ENCODE measurements around the gene XRCC5.

XRCC5 gene

DNA sequence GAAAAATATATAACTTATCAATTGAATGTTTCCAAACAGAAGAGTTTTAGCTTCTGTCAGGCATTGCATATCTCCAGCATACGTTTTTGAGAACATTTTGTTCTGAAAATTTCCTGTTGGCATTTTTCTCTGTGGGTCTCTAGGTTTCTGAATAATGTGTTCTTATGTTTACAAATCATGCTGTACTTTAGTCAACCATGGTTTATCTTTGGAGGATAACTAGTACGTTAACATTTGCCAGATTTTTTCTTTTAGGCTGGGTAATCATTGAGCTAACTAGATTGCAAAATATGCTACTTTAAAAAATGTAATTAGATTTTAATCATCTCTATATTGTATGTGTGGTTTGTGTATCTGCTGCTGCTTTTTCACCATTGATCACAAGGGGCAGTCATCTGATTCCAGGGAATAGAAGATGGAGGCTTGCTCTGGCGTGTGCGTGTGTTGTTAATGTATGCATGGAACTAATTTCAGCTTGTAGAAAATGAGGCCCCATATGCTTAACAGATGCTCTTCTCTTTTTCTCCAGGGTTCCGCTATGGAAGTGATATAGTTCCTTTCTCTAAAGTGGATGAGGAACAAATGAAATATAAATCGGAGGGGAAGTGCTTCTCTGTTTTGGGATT lies 21.3 kb downstream of the XRCC5 start:
- no peaks in the 10 kb centered on the region for H3K27me3 ChIP-seq (replicated peaks in 2 of 5; ENCODE audit: control insufficient read depth in 4 of 5, insufficient read depth in 5 of 5, low read length in 4 of 5)
- H3K9me3 ChIP-seq (ENCODE audit: control extremely low read depth in 1 of 5, control insufficient read depth in 4 of 5, insufficient read depth in 2 of 5, low read depth in 1 of 5, low read length in 4 of 5), result no peaks in the 10 kb centered on the region
- no peaks in the 10 kb centered on the region for H3K4me1 ChIP-seq (ENCODE audit: control extremely low read depth in 1 of 4, control insufficient read depth in 4 of 4, insufficient read depth in 4 of 4, low read length in 3 of 4)
- DNase-seq, result no peak
- no peak overlapping the region for H3K27ac ChIP-seq (ENCODE audit: insufficient read depth in 1 of 2, low read depth in 1 of 2, low read length in 2 of 2, poor library complexity in 1 of 2, severe bottlenecking in 2 of 2)
- WGBS (ENCODE audit: insufficient coverage), result 100% methylated on average over 3 of the region's 6 CpGs
- CTCF ChIA-PET, result interaction anchor here (1.3 to 1.7 kb wide), 3 partner anchors 12 to 23 kb away, joined by 3 to 6 read pairs (median 5); no protein-coding TSS in a partner anchor
- H3K4me3 ChIP-seq (ENCODE audit: control insufficient read depth in 1 of 7, extremely low read depth in 1 of 7, insufficient read depth in 4 of 7, low read depth in 2 of 7, low read length in 6 of 7), result no peak overlapping the region
- H3K36me3 ChIP-seq (ENCODE audit: control insufficient read depth in 4 of 4, insufficient read depth in 4 of 4, low read length in 3 of 4), result peaks cover 39 to 95% (median 73%) of the 10 kb centered on the region in 4 experiments
- POLR2A ChIA-PET, result interaction anchor here (0.6 kb wide), 1 partner anchor 69 kb away, joined by 3 read pairs; no protein-coding TSS in a partner anchor

- WGBS (ENCODE audit: insufficient coverage), result 100% methylated on average over 1 of the region's 3 CpGs
- peak overlapping the region in 1 of 7 experiments; percentile 6 for H3K4me3 ChIP-seq (ENCODE audit: control insufficient read depth in 1 of 7, extremely low read depth in 1 of 7, insufficient read depth in 4 of 7, low read depth in 2 of 7, low read length in 6 of 7)
- no peak for DNase-seq
- POLR2A ChIA-PET, result no interaction called here
- CTCF ChIA-PET, result interaction anchor here (0.6 to 1.7 kb wide), 5 partner anchors 10 to 23 kb away, joined by 3 to 6 read pairs (median 5); no protein-coding TSS in a partner anchor
- H3K27ac ChIP-seq (ENCODE audit: insufficient read depth in 1 of 2, low read depth in 1 of 2, low read length in 2 of 2, poor library complexity in 1 of 2, severe bottlenecking in 2 of 2), result no peak overlapping the region
- no peaks in the 10 kb centered on the region for H3K27me3 ChIP-seq (replicated peaks in 2 of 5; ENCODE audit: control insufficient read depth in 4 of 5, insufficient read depth in 5 of 5, low read length in 4 of 5)
- no peaks in the 10 kb centered on the region for H3K4me1 ChIP-seq (ENCODE audit: control extremely low read depth in 1 of 4, control insufficient read depth in 4 of 4, insufficient read depth in 4 of 4, low read length in 3 of 4)
- H3K9me3 ChIP-seq (ENCODE audit: control extremely low read depth in 1 of 5, control insufficient read depth in 4 of 5, insufficient read depth in 2 of 5, low read depth in 1 of 5, low read length in 4 of 5), result no peaks in the 10 kb centered on the region
- peaks cover 38 to 93% (median 73%) of the 10 kb centered on the region in 4 experiments for H3K36me3 ChIP-seq (ENCODE audit: control insufficient read depth in 4 of 4, insufficient read depth in 4 of 4, low read length in 3 of 4)
Measured at GRCh38 chr2:216131175-216131926, 22.2 kb downstream of the XRCC5 start.

GRCh38 chr2:216132585-216132984 lies 23.4 kb downstream of the XRCC5 start:
- ChIA-PET CTCF (interaction anchor here (1.1 kb wide), 1 partner anchor 10 kb away, joined by 4 read pairs; no protein-coding TSS in a partner anchor), POLR2A (no interaction called here)
- Histone ChIP-seq H3K4me1 (ENCODE audit: control extremely low read depth in 1 of 4, control insufficient read depth in 4 of 4, insufficient read depth in 4 of 4, low read length in 3 of 4) (no peaks in the 10 kb centered on the region), H3K27me3 (replicated peaks in 2 of 5; ENCODE audit: control insufficient read depth in 4 of 5, insufficient read depth in 5 of 5, low read length in 4 of 5) (no peaks in the 10 kb centered on the region), H3K27ac (ENCODE audit: insufficient read depth in 1 of 2, low read depth in 1 of 2, low read length in 2 of 2, poor library complexity in 1 of 2, severe bottlenecking in 2 of 2) (peak overlapping the region in 1 of 2 experiments; percentile 30), H3K9me3 (ENCODE audit: control extremely low read depth in 1 of 5, control insufficient read depth in 4 of 5, insufficient read depth in 2 of 5, low read depth in 1 of 5, low read length in 4 of 5) (no peaks in the 10 kb centered on the region), H3K36me3 (ENCODE audit: control insufficient read depth in 4 of 4, insufficient read depth in 4 of 4, low read length in 3 of 4) (peaks cover 47 to 93% (median 77%) of the 10 kb centered on the region in 4 experiments), H3K4me3 (ENCODE audit: control insufficient read depth in 1 of 7, extremely low read depth in 1 of 7, insufficient read depth in 4 of 7, low read depth in 2 of 7, low read length in 6 of 7) (no peak overlapping the region)
- no peak for DNase-seq

GRCh38 chr2:216133397-216133796 lies 24.2 kb downstream of the XRCC5 start:
- Histone ChIP-seq H3K27me3 (replicated peaks in 2 of 5; ENCODE audit: control insufficient read depth in 4 of 5, insufficient read depth in 5 of 5, low read length in 4 of 5) (no peaks in the 10 kb centered on the region), H3K27ac (ENCODE audit: insufficient read depth in 1 of 2, low read depth in 1 of 2, low read length in 2 of 2, poor library complexity in 1 of 2, severe bottlenecking in 2 of 2) (no peak overlapping the region), H3K4me1 (ENCODE audit: control extremely low read depth in 1 of 4, control insufficient read depth in 4 of 4, insufficient read depth in 4 of 4, low read length in 3 of 4) (no peaks in the 10 kb centered on the region), H3K36me3 (ENCODE audit: control insufficient read depth in 4 of 4, insufficient read depth in 4 of 4, low read length in 3 of 4) (peaks cover 53 to 93% (median 78%) of the 10 kb centered on the region in 4 experiments), H3K9me3 (ENCODE audit: control extremely low read depth in 1 of 5, control insufficient read depth in 4 of 5, insufficient read depth in 2 of 5, low read depth in 1 of 5, low read length in 4 of 5) (no peaks in the 10 kb centered on the region), H3K4me3 (ENCODE audit: control insufficient read depth in 1 of 7, extremely low read depth in 1 of 7, insufficient read depth in 4 of 7, low read depth in 2 of 7, low read length in 6 of 7) (no peak overlapping the region)
- no peak for DNase-seq
- 80% methylated on average over 1 of the region's 2 CpGs for WGBS (ENCODE audit: insufficient coverage)
- CTCF ChIA-PET, result interaction anchor here (1.0 to 1.1 kb wide), 2 partner anchors 9 to 24 kb away, joined by 3 to 4 read pairs; partner anchors contain the start of gene XRCC5
- POLR2A ChIA-PET, result no interaction called here

DNA sequence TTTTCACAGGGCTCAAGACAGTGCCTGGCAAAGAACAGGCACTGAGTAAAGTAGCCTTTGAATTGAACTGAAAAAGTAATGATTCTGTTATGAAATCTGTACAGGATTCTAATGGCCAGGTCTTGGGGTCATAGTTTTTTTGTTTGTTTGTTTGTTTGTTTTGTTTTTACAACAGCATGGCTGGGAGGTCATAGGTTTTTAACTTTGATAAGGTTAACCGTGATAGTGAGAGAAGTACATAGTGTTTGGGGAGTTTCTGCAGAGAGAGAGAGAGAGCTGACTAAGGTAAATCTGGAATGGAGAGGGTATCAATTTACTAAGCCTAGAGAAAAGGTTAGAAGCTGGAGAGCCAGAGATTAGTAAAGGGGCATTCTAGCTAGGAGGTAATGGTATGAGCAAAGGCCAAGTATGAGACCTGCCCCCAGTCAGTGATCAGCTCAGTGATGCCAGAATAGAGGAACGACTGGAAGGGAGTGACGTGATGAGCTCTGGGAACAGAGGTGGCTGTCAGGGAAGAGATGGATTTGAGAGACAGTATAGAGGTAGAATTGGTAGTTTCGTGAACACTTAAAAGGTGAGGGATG lies 25.9 kb downstream of the XRCC5 start:
- CTCF ChIA-PET, result interaction anchor here (0.9 to 2.9 kb wide), 3 partner anchors 9 to 16 kb away, joined by 3 to 14 read pairs (median 4); no protein-coding TSS in a partner anchor
- Histone ChIP-seq H3K27ac (ENCODE audit: insufficient read depth in 1 of 2, low read depth in 1 of 2, low read length in 2 of 2, poor library complexity in 1 of 2, severe bottlenecking in 2 of 2) (no peak overlapping the region), H3K27me3 (replicated peaks in 2 of 5; ENCODE audit: control insufficient read depth in 4 of 5, insufficient read depth in 5 of 5, low read length in 4 of 5) (no peaks in the 10 kb centered on the region), H3K4me1 (ENCODE audit: control extremely low read depth in 1 of 4, control insufficient read depth in 4 of 4, insufficient read depth in 4 of 4, low read length in 3 of 4) (no peaks in the 10 kb centered on the region), H3K36me3 (ENCODE audit: control insufficient read depth in 4 of 4, insufficient read depth in 4 of 4, low read length in 3 of 4) (peaks cover 52 to 94% (median 77%) of the 10 kb centered on the region in 4 experiments), H3K4me3 (ENCODE audit: control insufficient read depth in 1 of 7, extremely low read depth in 1 of 7, insufficient read depth in 4 of 7, low read depth in 2 of 7, low read length in 6 of 7) (no peak overlapping the region), H3K9me3 (ENCODE audit: control extremely low read depth in 1 of 5, control insufficient read depth in 4 of 5, insufficient read depth in 2 of 5, low read depth in 1 of 5, low read length in 4 of 5) (no peaks in the 10 kb centered on the region)
- DNase-seq, result no peak
- POLR2A ChIA-PET, result no interaction called here
- 100% methylated on average over 3 of the region's 4 CpGs for WGBS (ENCODE audit: insufficient coverage)

DNA sequence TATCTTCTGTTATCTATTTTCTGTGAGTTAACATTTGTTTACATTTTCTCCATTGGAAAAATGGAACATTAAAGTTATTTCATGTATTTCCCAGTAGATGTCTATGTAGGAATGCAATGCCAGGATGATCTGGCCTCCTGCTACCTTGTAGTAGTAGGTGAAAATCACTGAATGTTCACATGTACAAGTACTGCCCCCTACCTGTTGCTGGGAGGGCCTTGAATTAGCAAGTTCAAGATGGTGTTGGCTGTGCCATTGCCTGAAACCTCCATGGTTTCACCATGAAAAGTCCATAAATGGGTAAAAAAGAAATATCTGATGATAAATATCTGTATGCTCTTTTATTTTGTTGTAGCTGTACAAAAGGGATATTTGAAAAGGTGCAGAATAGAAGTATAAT lies 30.7 kb downstream of the XRCC5 start:
- POLR2A ChIA-PET, result no interaction called here
- Histone ChIP-seq H3K4me3 (ENCODE audit: control insufficient read depth in 1 of 7, extremely low read depth in 1 of 7, insufficient read depth in 4 of 7, low read depth in 2 of 7, low read length in 6 of 7) (no peak overlapping the region), H3K27me3 (replicated peaks in 2 of 5; ENCODE audit: control insufficient read depth in 4 of 5, insufficient read depth in 5 of 5, low read length in 4 of 5) (no peaks in the 10 kb centered on the region), H3K36me3 (ENCODE audit: control insufficient read depth in 4 of 4, insufficient read depth in 4 of 4, low read length in 3 of 4) (peaks cover 36 to 91% (median 68%) of the 10 kb centered on the region in 4 experiments), H3K4me1 (ENCODE audit: control extremely low read depth in 1 of 4, control insufficient read depth in 4 of 4, insufficient read depth in 4 of 4, low read length in 3 of 4) (no peaks in the 10 kb centered on the region), H3K27ac (ENCODE audit: insufficient read depth in 1 of 2, low read depth in 1 of 2, low read length in 2 of 2, poor library complexity in 1 of 2, severe bottlenecking in 2 of 2) (no peak overlapping the region), H3K9me3 (ENCODE audit: control extremely low read depth in 1 of 5, control insufficient read depth in 4 of 5, insufficient read depth in 2 of 5, low read depth in 1 of 5, low read length in 4 of 5) (no peaks in the 10 kb centered on the region)
- peak; percentile 39 to 55 (median 50) for DNase-seq
- CTCF ChIA-PET, result interaction anchor here (0.9 to 2.6 kb wide), 7 partner anchors 10 to 105 kb away, joined by 3 to 10 read pairs (median 4); no protein-coding TSS in a partner anchor

All from common myeloid progenitor, CD34-positive (primary cell).